H1 (cell line): ENCODE measurements around the gene NGEF. TPM values are rescaled to one million over a fixed set of nuclear protein-coding genes. Genes with fewer than 3 reads are reported as not detected.

Experiments
- CTCF ChIA-PET: fragments of 300-600 bp; sonication (Branson Sonifier 250); formaldehyde crosslinking; loops from one replicate; lab custom pipeline; 2021; ENCODE audit not compliant: partially characterized antibody; lab: Charles Lee
- POLR2A ChIA-PET: fragments of 300-600 bp; sonication (Branson Sonifier 250); formaldehyde crosslinking; loops from one replicate; lab custom pipeline; 2021; ENCODE audit warnings: inconsistent platforms; ENCODE audit not compliant: partially characterized antibody; lab: Charles Lee
- DNase-seq, 2 experiments: peaks; one replicate each; pipeline versions ENCODE4 v3.0.0 to v3.0.0-alpha.2; 2010 to 2022; ENCODE audit warnings: low spot score in 2 of 2, low read depth in 1 of 2, mixed read lengths in 1 of 2
- FAIRE-seq: peaks from 2 replicates; lab custom pipeline; 2011; peaks lifted over from hg19 to GRCh38; lab: Jason Lieb, UNC
- H2AFZ ChIP-seq: 2 replicates; pipeline ENCODE4 v1.8.1; 2012; ENCODE audit warnings: low read length, inconsistent platforms
- H2AK5ac ChIP-seq: 2 replicates; pipeline ENCODE4 v1.6.1; 2013; ENCODE audit warnings: low read depth, low read length
- H2BK120ac ChIP-seq: replicated peaks from 2 replicates; pipeline ENCODE3; 2013; ENCODE audit warnings: low read depth, low read length, inconsistent platforms
- H2BK12ac ChIP-seq: 2 replicates; pipeline ENCODE4 v1.6.1; 2013; ENCODE audit warnings: low read depth, low read length
- H2BK15ac ChIP-seq: 2 replicates; pipeline ENCODE4 v1.6.1; 2013; ENCODE audit warnings: low read length
- H2BK20ac ChIP-seq: 2 replicates; pipeline ENCODE4 v1.6.1; 2013; ENCODE audit warnings: low read length
- H2BK5ac ChIP-seq: 2 replicates; pipeline ENCODE4 v1.6.1; 2013; ENCODE audit warnings: low read depth, low read length
- H3K14ac ChIP-seq: 2 replicates; pipeline ENCODE4 v1.6.1; 2013; ENCODE audit warnings: inconsistent platforms; ENCODE audit not compliant: insufficient read length
- H3K18ac ChIP-seq: 2 replicates; pipeline ENCODE4 v1.6.1; 2013; ENCODE audit warnings: low read length; ENCODE audit errors: extremely low read depth
- H3K23ac ChIP-seq: 2 replicates; pipeline ENCODE4 v1.6.1; 2013; ENCODE audit warnings: inconsistent platforms; ENCODE audit not compliant: insufficient read length
- H3K23me2 ChIP-seq: 2 replicates; pipeline ENCODE4 v1.6.1; 2013; ENCODE audit warnings: low read depth, low read length
- H3K27ac ChIP-seq: 2 replicates; pipeline ENCODE4 v1.6.1; 2011; ENCODE audit warnings: low read depth, low read length, inconsistent platforms
- H3K27me3 ChIP-seq, 4 experiments: replicated peaks in 1 of 4; 1 replicate in 1 of 4; 2 replicates in 3 of 4; pipeline versions ENCODE4 v1.6.1 to v1.8.1; 2011 to 2013; ENCODE audit warnings: low read length in 3 of 4, mild to moderate bottlenecking in 3 of 4, inconsistent platforms in 2 of 4, mixed read lengths in 2 of 4, moderate library complexity in 1 of 4; ENCODE audit not compliant: control insufficient read depth in 3 of 4, insufficient read depth in 3 of 4; ENCODE audit errors: extremely low read depth in 1 of 4
- H3K36me3 ChIP-seq, 4 experiments: 2 replicates each; pipeline versions ENCODE4 v1.6.1 to v1.8.1; 2011 to 2013; ENCODE audit warnings: mild to moderate bottlenecking in 4 of 4, low read length in 3 of 4, moderate library complexity in 2 of 4, control low read depth in 1 of 4, inconsistent platforms in 1 of 4; ENCODE audit not compliant: insufficient read depth in 4 of 4, control insufficient read depth in 2 of 4
- H3K4ac ChIP-seq: replicated peaks from 2 replicates; pipeline ENCODE3; 2013; ENCODE audit warnings: low read length, low read depth, mixed read lengths, inconsistent platforms; ENCODE audit not compliant: insufficient read length
- H3K4me1 ChIP-seq, 4 experiments: replicated peaks in 1 of 4; 1 replicate in 1 of 4; 2 replicates in 3 of 4; pipeline versions ENCODE4 v1.6.1 to v1.8.1; 2011 to 2013; ENCODE audit warnings: low read length in 3 of 4, inconsistent platforms in 2 of 4, mixed read lengths in 1 of 4; ENCODE audit not compliant: insufficient read depth in 4 of 4, control insufficient read depth in 3 of 4
- H3K4me2 ChIP-seq, 2 experiments: 2 replicates each; pipeline versions ENCODE4 v1.6.1 to v1.8.1; 2011 to 2013; ENCODE audit warnings: low read depth in 2 of 2, low read length in 2 of 2, control low read depth in 1 of 2, inconsistent platforms in 1 of 2, mild to moderate bottlenecking in 1 of 2; ENCODE audit not compliant: insufficient read depth in 1 of 2
- H3K4me3 ChIP-seq, 4 experiments: fragments of 200-600, 300-600 bp in 1 of 4; sonication (generic), shearing (Covaris generic), sonication (Bioruptor Twin) in 1 of 4; 2 replicates each; pipeline versions ENCODE4 v1.5.1 to v1.8.1; 2011 to 2016; ENCODE audit warnings: low read length in 4 of 4, low read depth in 3 of 4, control low read depth in 2 of 4, inconsistent platforms in 2 of 4, mild to moderate bottlenecking in 2 of 4, mixed read lengths in 1 of 4, moderate library complexity in 1 of 4; ENCODE audit not compliant: insufficient read depth in 2 of 4; ENCODE audit errors: extremely low read depth in 1 of 4
- H3K56ac ChIP-seq: replicated peaks from 2 replicates; pipeline ENCODE3; 2013; ENCODE audit warnings: low read depth, mild to moderate bottlenecking, mixed read lengths, low read length, inconsistent platforms; ENCODE audit not compliant: insufficient read length
- H3K79me1 ChIP-seq: 2 replicates; pipeline ENCODE4 v1.6.1; 2013; ENCODE audit warnings: low read depth, low read length, control low read depth
- H3K79me2 ChIP-seq, 2 experiments: 2 replicates each; pipeline versions ENCODE4 v1.6.1 to v1.8.1; 2012 to 2013; ENCODE audit warnings: low read length in 2 of 2, mild to moderate bottlenecking in 2 of 2, inconsistent platforms in 1 of 2; ENCODE audit not compliant: insufficient read depth in 2 of 2, control insufficient read depth in 1 of 2
- H3K9ac ChIP-seq, 4 experiments: replicated peaks in 1 of 4; 1 replicate in 1 of 4; 2 replicates in 3 of 4; pipeline versions ENCODE4 v1.6.1 to v1.8.1; 2011 to 2013; ENCODE audit warnings: low read depth in 3 of 4, low read length in 3 of 4, control low read depth in 2 of 4, mild to moderate bottlenecking in 2 of 4, moderate library complexity in 2 of 4, inconsistent platforms in 1 of 4; ENCODE audit errors: extremely low read depth in 1 of 4
- H3K9me3 ChIP-seq, 2 experiments: 2 replicates each; pipeline versions ENCODE4 v1.6.1 to v1.8.1; 2012 to 2013; ENCODE audit warnings: mild to moderate bottlenecking in 2 of 2, moderate library complexity in 2 of 2, control low read depth in 1 of 2, inconsistent platforms in 1 of 2, low read depth in 1 of 2, low read length in 1 of 2, mixed read lengths in 1 of 2; ENCODE audit not compliant: insufficient read depth in 2 of 2
- H4K20me1 ChIP-seq, 2 experiments: replicated peaks in 1 of 2; 2 replicates each; pipeline versions ENCODE3 to v1.8.1; 2011 to 2013; ENCODE audit warnings: inconsistent platforms in 2 of 2, low read length in 2 of 2, mild to moderate bottlenecking in 1 of 2; ENCODE audit not compliant: insufficient read depth in 2 of 2, control insufficient read depth in 1 of 2
- H4K5ac ChIP-seq: 2 replicates; pipeline ENCODE4 v1.6.1; 2013; ENCODE audit warnings: low read length, low read depth, mixed read lengths, inconsistent platforms; ENCODE audit not compliant: insufficient read length
- H4K8ac ChIP-seq: 2 replicates; pipeline ENCODE4 v1.8.0; 2013; ENCODE audit warnings: mild to moderate bottlenecking, moderate library complexity, low read length, inconsistent platforms; ENCODE audit not compliant: insufficient read depth; ENCODE audit errors: extremely low read depth
- H4K91ac ChIP-seq: replicated peaks from 2 replicates; pipeline ENCODE3; 2013; ENCODE audit warnings: low read length, mixed read lengths, inconsistent platforms; ENCODE audit not compliant: insufficient read length
- CHD1 ChIP-seq: IDR thresholded peaks from 2 replicates; pipeline ENCODE4 v1.6.1; 2012; ENCODE audit warnings: low read depth, low read length, improper control_type of control experiment
- CTBP2 ChIP-seq: IDR thresholded peaks from 2 replicates; pipeline ENCODE4 v1.7.0; 2011; ENCODE audit warnings: borderline replicate concordance, mild to moderate bottlenecking, moderate library complexity, mixed read lengths, low read length; ENCODE audit not compliant: insufficient read depth, insufficient read length
- NRF1 ChIP-seq: IDR thresholded peaks from 2 replicates; pipeline ENCODE4 v1.6.1; 2011; ENCODE audit warnings: mild to moderate bottlenecking, low read depth, low read length, improper control_type of control experiment
- WGBS, 2 experiments: shearing (Covaris generic) in 1 of 2; methylation state at CpG; one replicate each; pipeline versions ENCODE4 v1.1.6 to v1.1.7; 2013 to 2015; ENCODE audit warnings: low lambda C conversion rate in 2 of 2, mixed read lengths in 2 of 2, inconsistent platforms in 1 of 2, low coverage in 1 of 2, missing lambda C conversion rate in 1 of 2; ENCODE audit not compliant: insufficient replicate concordance in 2 of 2, insufficient coverage in 1 of 2, insufficient read length in 1 of 2; ENCODE audit errors: extremely low coverage in 1 of 2, missing lambda C conversion rate in 1 of 2; 5-methylcytosine and 5-hydroxymethylcytosine counted together
- polyA plus RNA-seq, 7 experiments: library from polyadenylated mRNA; depleted of rRNA in 3 of 7; stranded (reverse) in 5 of 7; unstranded in 2 of 7; fragments of >200 nt in 5 of 7; fragments of 200-250 nt in 2 of 7; gene quantifications; 1 replicate in 5 of 7; 2 replicates in 1 of 7; 4 replicates in 1 of 7; pipeline versions ENCODE4 v1.2.1 to v1.2.3, GENCODE V29; 2011 to 2013; ENCODE audit warnings: missing spikeins in 2 of 7, mixed read lengths in 2 of 7
- total RNA-seq: library from RNA; stranded (reverse); fragmentation: NEBNext Ultra II Directional; extraction: Animal tissue kit (Norgen Biotek cat#: 25700); gene quantifications from 2 replicates; pipeline ENCODE4 v1.2.1, GENCODE V29; 2021

The NGEF gene
- total and polyA plus RNA-seq, 2 of the 8 experiments (the other 6 are each of a cell fraction or from before 2014, with no cell fraction given), result 2.7 to 3.2 TPM

DNA sequence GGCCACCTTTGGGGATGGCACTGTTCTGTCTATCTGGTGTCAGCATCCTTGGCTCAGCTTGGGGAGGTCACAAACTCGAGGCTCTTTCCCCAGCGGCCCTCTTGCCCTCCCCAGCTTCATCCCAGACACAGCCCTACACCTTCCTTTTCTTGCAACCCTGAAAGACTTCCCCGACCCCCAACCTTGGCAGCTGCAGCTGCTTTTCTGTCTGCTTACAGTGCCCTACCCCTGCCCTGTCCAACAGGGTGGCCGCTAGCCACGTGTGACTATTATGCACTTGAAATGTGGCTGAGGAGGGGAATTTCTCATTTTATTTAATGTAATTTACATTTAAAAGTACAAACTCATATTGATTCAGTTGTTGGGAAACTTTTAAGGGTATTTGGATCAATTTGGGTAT lies 41.3 kb downstream of the NGEF start:
- TF ChIP-seq CHD1 (no peak), CTBP2 (no peak), NRF1 (no peak)
- DNase-seq (no peak), FAIRE-seq (no peak)
- H4K91ac ChIP-seq, result no peak overlapping the region
- H2AFZ ChIP-seq, result no peak overlapping the region
- no peak overlapping the region for H3K4me2 ChIP-seq
- CTCF ChIA-PET, result interaction anchor here (0.6 to 1.2 kb wide), 3 partner anchors 10 to 52 kb away, joined by 3 to 4 read pairs (median 3); no protein-coding TSS in a partner anchor
- no peak overlapping the region for H3K4ac ChIP-seq
- peaks cover 0 to under 1% (median under 1%) of the 10 kb centered on the region in 4 experiments; a peak in 2 of 7 replicates for H3K4me1 ChIP-seq
- H4K8ac ChIP-seq, result no peak overlapping the region
- H4K20me1 ChIP-seq, result no peaks in the 10 kb centered on the region
- no peak overlapping the region for H3K18ac ChIP-seq
- H3K79me2 ChIP-seq, result no peaks in the 10 kb centered on the region
- POLR2A ChIA-PET, result no interaction called here
- no peaks in the 10 kb centered on the region for H3K23me2 ChIP-seq
- no peak overlapping the region for H2BK15ac ChIP-seq
- H3K4me3 ChIP-seq, result no peak overlapping the region
- no peak overlapping the region for H3K23ac ChIP-seq
- no peak overlapping the region for H2BK5ac ChIP-seq
- H4K5ac ChIP-seq, result no peak overlapping the region
- no peaks in the 10 kb centered on the region for H3K27me3 ChIP-seq
- no peaks in the 10 kb centered on the region for H3K79me1 ChIP-seq
- H2BK12ac ChIP-seq, result no peak overlapping the region
- no peak overlapping the region for H3K27ac ChIP-seq
- H3K14ac ChIP-seq, result no peak overlapping the region
- H3K36me3 ChIP-seq, result no peaks in the 10 kb centered on the region
- WGBS, 2 experiments, result 87% methylated on average over 4 of the region's 5 CpGs; no CpG with 5 or more reads in 1 of the 2 experiments
- H2AK5ac ChIP-seq, result no peak overlapping the region
- no peak overlapping the region for H3K9ac ChIP-seq
- H2BK120ac ChIP-seq, result no peak overlapping the region
- no peaks in the 10 kb centered on the region for H3K9me3 ChIP-seq
- no peak overlapping the region for H3K56ac ChIP-seq
- H2BK20ac ChIP-seq, result no peak overlapping the region
